Amniotic stem cell (primary cell): ENCODE measurements around the gene FGD6.
A peak's percentile ranks its signal among the peaks of the same experiment; 100 is the strongest.
"Not testable (repeated sequence)": the region's sequence is repeated elsewhere in the genome, so short reads cannot be mapped to it uniquely, and the experiment has no call there.

ENCODE experiments used
- DNase-seq: peaks from one replicate; lab custom pipeline; 2025; lab: John Stamatoyannopoulos, UW

Gene FGD6

DNA sequence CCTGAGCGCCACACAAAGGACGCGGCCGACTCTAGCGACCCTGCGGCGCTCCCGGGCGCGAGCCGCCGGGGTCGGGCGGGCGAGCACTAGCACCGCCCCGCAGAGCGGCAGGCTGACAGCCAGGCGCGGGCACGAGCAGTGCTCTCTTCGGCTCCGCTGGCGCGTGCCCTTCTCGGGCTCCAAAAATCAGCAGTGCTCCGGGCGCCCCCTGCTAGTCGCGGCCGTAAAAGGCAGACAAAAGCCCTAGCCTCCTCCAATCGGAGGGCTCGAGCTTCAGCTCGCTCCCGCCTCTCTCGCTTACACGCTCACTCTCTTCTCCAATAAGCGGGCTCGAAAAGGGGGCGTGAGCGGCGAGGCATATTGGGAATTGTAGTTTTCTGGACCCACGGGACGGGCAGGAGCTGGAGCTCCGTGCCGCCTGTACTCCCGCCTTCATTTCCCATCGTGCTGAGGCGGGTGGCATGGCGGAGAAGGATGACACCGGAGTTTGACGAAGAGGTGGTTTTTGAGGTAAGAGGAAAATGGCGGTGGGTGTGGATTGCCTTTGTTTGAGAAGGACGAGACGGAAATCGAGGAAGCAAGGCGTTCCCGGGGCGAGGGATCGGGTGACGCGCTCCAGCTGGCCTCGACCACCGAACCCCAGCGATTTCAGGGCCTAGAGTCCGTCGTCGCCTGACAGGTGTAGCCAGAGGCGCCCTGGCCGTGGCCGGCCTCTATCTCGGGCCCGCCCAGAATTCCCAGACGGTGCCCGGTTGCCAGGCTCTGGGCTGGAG is at the start of gene FGD6, which contains the start of gene VEZT:
TSS of gene FGD6 (minus strand) at position 91 of the 773 bp plus-strand sequence. CDS start 227 bp downstream, outside the sequence.
TSS of gene VEZT (plus strand) at position 431 of the 773 bp plus-strand sequence. CDS start at position 475, 44 bp downstream.
- DNase-seq, result peak; percentile 97

DNA sequence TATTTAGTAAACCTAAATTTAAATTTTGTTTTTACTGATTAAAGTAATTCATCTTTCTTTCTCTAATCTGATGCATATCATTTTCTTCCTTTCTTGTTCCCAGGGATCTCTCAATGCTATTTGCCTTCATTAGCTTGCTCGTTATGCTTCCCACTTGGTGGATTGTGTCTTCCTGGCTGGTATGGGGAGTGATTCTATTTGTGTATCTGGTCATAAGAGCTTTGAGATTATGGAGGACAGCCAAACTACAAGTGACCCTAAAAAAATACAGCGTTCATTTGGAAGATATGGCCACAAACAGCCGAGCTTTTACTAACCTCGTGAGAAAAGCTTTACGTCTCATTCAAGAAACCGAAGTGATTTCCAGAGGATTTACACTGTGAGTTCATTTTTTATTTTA is 49.0 kb upstream of the FGD6 start:
- DNase-seq, result no peak

- no peak for DNase-seq
Observed at GRCh38 chr12:95265765-95266164, 48.5 kb upstream of the FGD6 start.

GRCh38 chr12:95262808-95263207 is 45.5 kb upstream of the FGD6 start:
- no peak for DNase-seq

GRCh38 chr12:95261109-95261508 is 43.8 kb upstream of the FGD6 start:
- DNase-seq, result no peak

GRCh38 chr12:95259368-95259767 is 42.1 kb upstream of the FGD6 start:
- no peak for DNase-seq

DNA sequence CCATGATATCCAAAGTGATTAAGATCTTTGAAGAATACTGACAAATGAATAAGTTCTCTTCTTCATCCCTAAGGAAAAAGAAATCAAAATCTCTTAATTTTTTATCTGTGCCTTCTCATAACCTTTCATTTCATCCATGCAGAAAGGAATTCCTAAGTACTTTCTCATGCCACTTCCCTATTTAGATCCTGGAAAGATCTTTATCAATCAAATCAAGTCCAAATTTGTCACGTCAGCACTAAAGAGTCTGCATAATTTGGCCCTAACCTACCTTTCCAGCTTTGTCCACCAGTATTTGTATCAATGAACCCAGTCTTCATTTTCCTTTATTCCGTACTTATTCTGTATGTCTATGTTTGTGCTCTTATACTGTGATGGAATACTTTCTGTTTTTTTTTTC is 41.5 kb upstream of the FGD6 start:
- DNase-seq, result no peak

GRCh38 chr12:95258151-95258550 is 40.9 kb upstream of the FGD6 start:
- no peak for DNase-seq

DNA sequence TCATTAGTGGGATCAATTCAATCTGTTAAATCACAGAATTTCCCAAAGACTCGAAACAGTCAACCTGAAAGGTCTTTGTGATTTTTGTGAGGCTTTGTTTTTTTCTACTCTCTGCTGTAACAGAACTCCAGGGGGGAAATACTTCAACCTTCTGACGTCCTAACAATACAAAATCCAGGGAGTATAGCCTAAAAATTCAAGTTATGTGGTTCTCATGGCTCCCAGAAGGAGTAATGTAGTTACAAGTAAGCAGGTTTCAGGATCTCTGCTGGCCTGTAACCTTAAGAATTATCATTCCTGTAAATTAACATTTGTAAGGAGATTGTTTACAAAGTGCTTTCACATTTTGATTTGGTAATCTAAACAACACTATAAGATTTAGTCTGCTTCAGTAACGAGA is 40.3 kb upstream of the FGD6 start:
- DNase-seq, result no peak

GRCh38 chr12:95253386-95253785 is 36.1 kb upstream of the FGD6 start:
- DNase-seq, result no peak

DNA sequence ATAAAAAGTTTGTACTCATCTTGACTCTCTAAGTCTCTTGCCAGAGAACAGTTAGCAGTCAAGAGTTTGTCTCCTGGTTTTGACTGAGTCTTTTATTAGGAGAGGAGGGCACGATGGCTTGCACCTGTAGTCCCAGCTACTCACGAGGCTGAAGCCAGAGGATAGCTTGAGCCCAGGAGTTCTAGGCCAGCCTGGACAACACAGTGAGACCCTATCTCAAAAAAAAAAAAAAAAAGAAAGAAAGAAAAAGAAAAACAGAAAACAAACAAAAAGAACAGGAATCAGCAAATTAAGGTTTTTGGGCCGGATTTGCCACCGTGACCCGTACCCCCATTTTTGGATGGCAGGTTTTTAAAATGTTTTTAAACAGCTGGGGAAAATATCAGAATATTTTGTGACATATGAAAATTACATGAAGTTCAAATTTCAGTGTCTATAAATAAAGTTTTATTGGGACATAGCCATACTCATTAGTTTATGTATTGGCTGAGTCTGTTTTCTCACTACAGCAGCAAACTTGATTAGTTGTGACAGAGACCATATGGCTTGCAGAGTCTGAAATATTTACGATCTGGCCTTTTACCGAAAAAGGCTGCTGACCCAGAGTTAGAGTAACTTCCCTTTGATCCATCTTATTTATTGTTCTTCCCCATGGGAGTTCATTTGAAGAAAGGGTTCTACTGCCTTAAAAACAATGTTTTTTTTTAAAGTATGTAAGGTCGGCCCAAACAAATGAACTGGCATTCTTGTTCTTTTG is 31.5 kb upstream of the FGD6 start:
- DNase-seq, result no peak

GRCh38 chr12:95248095-95248494 is 30.8 kb upstream of the FGD6 start:
- no peak for DNase-seq

DNA sequence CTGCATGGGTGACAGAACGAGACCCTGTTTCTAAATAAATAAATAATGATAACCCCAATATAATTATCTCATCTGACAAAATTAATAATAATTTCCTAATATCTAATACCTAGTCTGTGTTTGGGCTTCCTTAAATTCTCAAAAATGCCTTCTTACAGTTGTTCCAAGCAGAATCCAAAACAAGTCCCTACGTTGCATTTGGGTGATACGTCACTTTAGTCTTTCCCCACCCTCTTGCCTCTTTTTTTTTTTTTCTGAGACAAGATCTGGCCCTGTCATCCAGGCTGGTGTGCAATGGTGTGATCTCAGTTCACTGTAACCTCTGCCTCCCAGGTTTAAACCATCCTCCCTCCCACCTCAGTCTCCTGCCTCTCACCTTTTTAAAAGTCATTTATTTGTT is 27.1 kb upstream of the FGD6 start:
- DNase-seq, result no peak

DNA sequence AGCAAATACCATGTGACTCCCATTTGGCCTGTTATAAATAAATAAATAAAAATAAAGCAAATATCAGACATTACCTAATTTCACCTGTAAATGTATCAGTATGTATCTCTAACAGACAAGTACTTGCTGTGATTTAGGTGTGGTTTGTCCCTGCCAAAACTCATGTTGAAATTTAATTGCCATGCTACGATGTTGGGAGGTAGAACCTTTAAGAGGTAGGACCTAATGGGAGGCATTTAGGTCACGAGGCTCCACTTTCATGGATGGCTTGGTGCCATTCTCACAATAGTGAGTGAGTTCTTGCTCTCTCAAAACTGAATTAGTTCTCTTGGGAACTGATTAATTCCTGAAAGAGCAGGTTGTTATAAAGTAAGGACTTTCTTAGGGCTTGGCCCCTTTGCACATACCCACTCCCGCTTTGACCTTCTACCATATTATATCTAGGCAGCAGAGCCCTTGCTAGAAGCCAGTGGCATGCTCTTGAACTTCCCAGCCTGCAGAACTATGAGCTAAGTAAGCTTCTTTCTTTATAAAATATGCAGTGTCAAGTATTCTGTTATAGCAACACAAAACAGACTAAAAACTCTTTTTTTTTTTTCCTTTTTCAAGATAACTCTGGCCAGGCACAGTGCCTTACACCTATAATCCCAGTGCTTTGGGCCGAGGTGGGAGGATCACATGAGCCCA is 26.4 kb upstream of the FGD6 start:
- DNase-seq, result no peak

- no peak for DNase-seq
Observed at GRCh38 chr12:95241761-95242506, 24.7 kb upstream of the FGD6 start.

- not testable (repeated sequence) for DNase-seq
Observed at GRCh38 chr12:95241138-95241537, 23.9 kb upstream of the FGD6 start.

GRCh38 chr12:95240556-95240955 is 23.3 kb upstream of the FGD6 start:
- no peak for DNase-seq

DNA sequence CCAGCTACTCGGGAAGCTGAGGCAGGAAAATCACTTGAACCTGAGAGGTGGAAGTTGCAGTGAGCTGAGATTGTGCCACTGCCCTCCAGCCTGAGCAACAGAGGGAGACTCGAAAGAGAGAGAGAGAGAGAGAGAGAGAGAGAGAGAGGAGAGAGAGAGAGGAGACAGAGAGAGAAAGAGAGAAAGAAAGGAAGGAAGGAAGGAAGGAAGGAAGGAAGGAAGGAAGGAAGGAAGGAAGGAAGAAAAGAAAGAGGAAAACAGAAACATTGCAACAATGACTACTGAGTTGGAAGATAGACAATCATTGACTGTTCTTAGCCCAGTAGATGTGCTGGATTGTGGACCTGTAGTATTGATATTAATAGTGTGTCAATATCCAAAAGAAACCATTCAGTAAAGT is 22.6 kb upstream of the FGD6 start:
- DNase-seq, result not testable (repeated sequence)

- DNase-seq, result no peak
Observed at GRCh38 chr12:95239216-95239615, 21.9 kb upstream of the FGD6 start.

DNA sequence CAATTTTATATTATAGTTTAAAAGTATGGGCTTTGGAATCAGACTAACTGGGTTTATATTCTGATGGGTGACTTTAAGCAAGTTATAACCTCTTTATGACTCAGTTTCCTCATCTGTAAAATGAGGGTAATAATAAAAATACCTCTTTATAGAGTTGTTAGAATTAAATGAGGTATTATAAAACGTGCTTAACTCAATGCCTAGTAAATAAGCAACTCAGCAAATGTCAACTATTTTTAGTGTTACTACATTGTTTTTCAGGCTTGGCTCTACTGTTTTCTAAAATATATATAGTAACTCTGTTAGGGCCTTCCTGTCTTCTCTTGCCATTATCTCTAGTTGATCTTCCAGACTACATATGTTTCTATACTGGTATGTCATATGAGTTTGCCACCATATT is 20.9 kb upstream of the FGD6 start:
- DNase-seq, result no peak

- DNase-seq, result no peak
Observed at GRCh38 chr12:95237315-95237714, 20.0 kb upstream of the FGD6 start.

GRCh38 chr12:95235621-95236020 is 18.4 kb upstream of the FGD6 start:
- not testable (repeated sequence) for DNase-seq
